Measurements from ENCODE around the gene RNF8. TPM values are rescaled to one million over a fixed set of nuclear protein-coding genes. Genes with fewer than 3 reads are reported as not detected.
"Not testable (repeated sequence)": the region's sequence is repeated elsewhere in the genome, so short reads cannot be mapped to it uniquely, and the experiment has no call there.

The RNF8 gene
- total RNA-seq, 5 donors from 2014 or later (not counting 1 experiment from before 2014, with no cell fraction given): 10.6 to 18.5 (median 15.2) TPM

DNA sequence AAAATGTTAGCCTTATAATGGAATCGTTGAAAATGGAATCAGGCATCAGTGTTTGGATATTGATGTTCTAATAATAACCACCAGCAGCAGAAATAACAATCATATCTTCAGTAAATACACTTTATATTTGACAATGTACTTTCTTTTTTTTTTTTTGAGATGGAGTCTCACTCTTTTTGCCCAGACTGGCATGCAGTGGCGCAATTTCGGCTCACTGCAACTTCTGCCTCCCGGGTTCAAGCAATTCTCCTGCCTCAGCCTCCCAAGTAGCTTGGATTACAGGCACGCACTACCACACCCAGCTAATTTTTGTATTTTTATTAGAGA, 89.4 kb downstream of the RNF8 start:
- Mint-ChIP-seq H3K36me3 (peaks cover 50% of the 10 kb centered on the region), H3K27ac (peak overlapping the region; percentile 93 to 96), H3K4me3 (peak overlapping the region; percentile 68 to 85 (median 77)), H3K4me1 (peaks cover 18 to 48% (median 43%) of the 10 kb centered on the region in 3 donors)
- not testable (repeated sequence) for ATAC-seq (replicated peaks in 1 of 4); H3K9me3 ChIP-seq; H3K27me3 ChIP-seq (replicated peaks in 1 of 2; ENCODE audit: control insufficient read depth in 2 of 2, extremely low read depth in 1 of 2, insufficient read depth in 2 of 2, low read length in 1 of 2); H3K4me1 ChIP-seq (ENCODE audit: control insufficient read depth in 1 of 2, extremely low read depth in 1 of 2, insufficient read depth in 2 of 2, low read length in 2 of 2); H3K9me3 Mint-ChIP-seq; DNase-seq; H3K27me3 Mint-ChIP-seq
- Histone ChIP-seq H3K27ac (ENCODE audit: low read length) (peak overlapping the region; percentile 84), H3K4me3 (ENCODE audit: control insufficient read depth in 1 of 2, extremely low read depth in 1 of 2, low read length in 1 of 2) (peak overlapping the region in 1 of 2 donors; percentile 41), H3K36me3 (ENCODE audit: control insufficient read depth in 2 of 2, extremely low read depth in 1 of 2, insufficient read depth in 1 of 2, low read length in 1 of 2) (peaks cover 16 to 59% of the 10 kb centered on the region in 2 donors)
- CTCF ChIA-PET: interaction anchor here in 1 of 2 donors (1.2 kb wide), 1 partner anchor 9 kb away, joined by 6 read pairs; no protein-coding TSS in a partner anchor
- no CpG with 5 or more reads among the region's 5 CpGs for WGBS (ENCODE audit: insufficient coverage)
- POLR2A ChIA-PET: interaction anchor here in 1 of 2 donors (0.7 to 1.3 kb wide), 2 partner anchors 9 to 52 kb away, joined by 4 to 7 read pairs; no protein-coding TSS in a partner anchor

Other genes with a start within 250 kb of the RNF8 start
- 100 to 1,000 TPM; 225 to 334 (median 313) TPM for gene PIM1, start 183.8 kb upstream of the RNF8 start, total RNA-seq
- 10 to 100 TPM in 3 of 5 donors, 1 to 10 TPM in 2; 9.5 to 12.6 (median 10.7) TPM for gene TBC1D22B, start 96.2 kb upstream of the RNF8 start, total RNA-seq
- 1 to 10 TPM in 1 of 5 donors, under 1 TPM in 4; 0.22 to 1.3 (median 0.49) TPM for gene TMEM217, start 95.8 kb upstream of the RNF8 start, total RNA-seq
- 10 to 100 TPM; 62.5 to 82.7 (median 75.2) TPM for gene CMTR1, start 79.2 kb downstream of the RNF8 start, total RNA-seq
- gene CCDC167, start 145.9 kb downstream of the RNF8 start, total RNA-seq: 10 to 100 TPM; 14.3 to 25.2 (median 17.8) TPM

Data from T-cell (primary cell).